Activated naive CD4-positive, alpha-beta T cell treated with anti-CD3 and anti-CD28 coated beads, Interleukin-2, amount 50 U/mL, for 24 hours (primary cell): ENCODE data around the gene RGS16.

Source experiments
- H3K27ac Mint-ChIP-seq: one replicate; pipeline ENCODE4 v1.8.0; 2021; ENCODE audit warnings: mild to moderate bottlenecking, mixed read lengths
- H3K27me3 Mint-ChIP-seq: one replicate; pipeline ENCODE4 v1.8.0; 2021; ENCODE audit warnings: mixed read lengths
- H3K36me3 Mint-ChIP-seq: one replicate; pipeline ENCODE4 v1.8.0; 2021; ENCODE audit warnings: mixed read lengths
- H3K4me1 Mint-ChIP-seq: one replicate; pipeline ENCODE4 v1.8.0; 2021; ENCODE audit warnings: mixed read lengths
- H3K4me3 Mint-ChIP-seq: one replicate; pipeline ENCODE4 v1.8.0; 2021; ENCODE audit warnings: mild to moderate bottlenecking, mixed read lengths
- H3K9me3 Mint-ChIP-seq: one replicate; pipeline ENCODE4 v1.8.0; 2021; ENCODE audit warnings: mixed read lengths

Gene RGS16

DNA sequence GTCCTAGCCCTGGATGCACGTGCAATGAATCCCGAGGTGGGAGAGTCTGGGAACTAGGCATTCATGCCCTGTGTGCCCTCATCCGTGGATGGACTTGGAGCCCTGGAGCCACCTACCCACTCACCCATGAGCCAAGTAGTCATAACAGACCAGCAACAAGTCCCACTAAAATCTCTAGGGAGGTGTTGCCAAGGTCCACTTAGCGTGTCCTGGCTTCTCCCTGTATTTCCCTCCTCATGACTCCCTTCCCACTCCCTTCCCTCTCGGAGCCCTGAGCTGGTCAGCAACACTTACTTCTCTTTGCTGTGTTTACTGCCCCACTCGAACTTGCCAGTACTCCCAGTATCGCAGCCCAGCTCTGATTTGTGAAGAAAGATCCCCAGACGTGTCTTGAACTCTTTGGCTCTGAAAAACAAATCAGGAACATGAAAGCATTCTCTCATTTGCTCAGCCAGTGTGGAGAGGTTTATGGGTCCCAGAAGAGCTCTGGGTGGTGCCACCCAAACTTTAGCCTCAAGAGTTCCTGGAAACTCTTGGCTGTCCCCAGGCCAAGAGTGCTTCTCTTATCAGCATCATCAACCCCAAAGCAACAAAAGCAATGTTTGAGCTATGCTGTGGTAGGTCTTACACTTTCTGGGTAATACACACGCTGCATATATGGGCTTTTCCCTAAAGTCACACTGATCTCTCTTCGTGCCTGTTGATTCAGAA lies 1.1 kb downstream of the RGS16 start:
- peaks cover 6% of the 10 kb centered on the region for H3K36me3 Mint-ChIP-seq
- no peaks in the 10 kb centered on the region for H3K9me3 Mint-ChIP-seq
- no peak overlapping the region for H3K4me3 Mint-ChIP-seq
- no peaks in the 10 kb centered on the region for H3K27me3 Mint-ChIP-seq
- H3K27ac Mint-ChIP-seq = peak overlapping the region; percentile 37
- H3K4me1 Mint-ChIP-seq = peaks cover 14% of the 10 kb centered on the region

- H3K4me3 Mint-ChIP-seq = no peak overlapping the region
- no peaks in the 10 kb centered on the region for H3K9me3 Mint-ChIP-seq
- peaks cover 6% of the 10 kb centered on the region for H3K36me3 Mint-ChIP-seq
- peaks cover 9% of the 10 kb centered on the region for H3K4me1 Mint-ChIP-seq
- no peaks in the 10 kb centered on the region for H3K27me3 Mint-ChIP-seq
- no peak overlapping the region for H3K27ac Mint-ChIP-seq
Observed at GRCh38 chr1:182601913-182602312, 2.3 kb downstream of the RGS16 start.

DNA sequence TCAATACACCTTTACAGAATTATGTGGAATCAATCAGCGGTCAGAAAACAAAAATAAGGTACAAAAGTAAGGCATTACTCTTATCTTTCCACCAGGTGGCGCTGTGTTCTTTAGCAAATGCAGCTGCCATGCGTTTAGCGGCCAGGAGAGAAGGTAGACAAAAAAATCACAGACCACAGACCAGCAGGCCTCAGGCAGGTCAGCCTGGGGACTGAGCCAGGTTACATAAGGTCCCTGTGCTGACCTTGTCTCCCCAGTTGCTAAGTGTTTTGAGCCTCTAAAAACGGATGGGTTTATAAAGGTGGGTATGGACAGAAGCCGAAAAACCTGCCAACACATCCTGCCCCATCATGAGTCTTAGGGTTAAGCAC lies 2.8 kb downstream of the RGS16 start:
- Mint-ChIP-seq H3K9me3 (no peaks in the 10 kb centered on the region), H3K4me3 (no peak overlapping the region), H3K27ac (no peak overlapping the region), H3K4me1 (peaks cover 8% of the 10 kb centered on the region), H3K36me3 (peaks cover 6% of the 10 kb centered on the region), H3K27me3 (no peaks in the 10 kb centered on the region)

GRCh38 chr1:182600745-182601415 lies 3.3 kb downstream of the RGS16 start:
- Mint-ChIP-seq H3K4me3 (no peak overlapping the region), H3K27ac (no peak overlapping the region), H3K9me3 (no peaks in the 10 kb centered on the region), H3K36me3 (peaks cover 6% of the 10 kb centered on the region), H3K27me3 (no peaks in the 10 kb centered on the region), H3K4me1 (peaks cover 13% of the 10 kb centered on the region)

GRCh38 chr1:182600036-182600713 lies 4.0 kb downstream of the RGS16 start:
- no peaks in the 10 kb centered on the region for H3K9me3 Mint-ChIP-seq
- no peaks in the 10 kb centered on the region for H3K27me3 Mint-ChIP-seq
- H3K27ac Mint-ChIP-seq = no peak overlapping the region
- H3K4me3 Mint-ChIP-seq = peak overlapping the region; percentile 11
- H3K4me1 Mint-ChIP-seq = peaks cover 18% of the 10 kb centered on the region
- H3K36me3 Mint-ChIP-seq = peaks cover 6% of the 10 kb centered on the region

DNA sequence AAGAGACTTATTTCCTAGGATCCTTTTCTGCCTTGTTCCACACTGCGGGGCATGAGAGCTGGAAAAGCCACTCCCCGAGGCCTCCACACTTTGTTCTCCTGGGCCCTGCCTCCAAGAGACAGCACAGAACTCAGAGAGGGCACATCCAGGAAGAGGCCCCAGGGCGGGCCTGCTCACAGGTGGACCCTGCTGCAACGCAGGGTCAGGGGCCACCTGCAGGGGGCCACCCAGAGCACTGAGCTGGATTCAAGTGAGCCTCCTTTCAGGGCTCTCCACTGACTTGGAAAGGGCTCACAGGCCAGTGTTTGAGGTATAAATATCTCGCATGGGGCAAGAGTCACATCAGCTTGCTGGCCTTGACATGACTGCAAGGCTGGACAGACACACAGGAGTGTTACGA lies 4.8 kb downstream of the RGS16 start:
- H3K27me3 Mint-ChIP-seq = no peaks in the 10 kb centered on the region
- H3K36me3 Mint-ChIP-seq = peaks cover 6% of the 10 kb centered on the region
- peaks cover 13% of the 10 kb centered on the region for H3K4me1 Mint-ChIP-seq
- peak overlapping the region; percentile 11 for H3K4me3 Mint-ChIP-seq
- H3K9me3 Mint-ChIP-seq = no peaks in the 10 kb centered on the region
- no peak overlapping the region for H3K27ac Mint-ChIP-seq

DNA sequence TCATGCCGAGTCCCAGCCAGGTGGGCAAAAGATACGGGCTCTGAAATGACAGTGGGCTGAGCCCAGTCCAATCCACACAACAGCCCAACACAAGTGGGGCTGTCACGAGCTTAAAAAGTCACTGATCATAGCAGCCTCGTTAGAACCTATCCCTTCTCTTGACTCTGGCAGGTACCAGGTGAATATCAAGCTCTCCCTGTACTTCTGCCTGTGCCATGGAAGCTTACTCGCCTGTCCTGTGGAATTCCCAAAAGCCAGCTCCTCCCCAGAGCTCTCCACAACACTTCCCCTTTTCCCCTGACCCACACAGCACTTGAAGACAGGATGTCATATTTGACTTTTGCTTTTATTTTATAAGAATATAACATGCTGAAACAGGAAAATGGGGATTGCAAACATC lies 5.9 kb downstream of the RGS16 start:
- Mint-ChIP-seq H3K27ac (no peak overlapping the region), H3K4me1 (peaks cover 12% of the 10 kb centered on the region), H3K27me3 (no peaks in the 10 kb centered on the region), H3K4me3 (no peak overlapping the region), H3K9me3 (no peaks in the 10 kb centered on the region), H3K36me3 (peaks cover 5% of the 10 kb centered on the region)

- Mint-ChIP-seq H3K36me3 (peaks cover 2% of the 10 kb centered on the region), H3K27ac (no peak overlapping the region), H3K27me3 (no peaks in the 10 kb centered on the region), H3K9me3 (no peaks in the 10 kb centered on the region), H3K4me3 (no peak overlapping the region), H3K4me1 (peaks cover 12% of the 10 kb centered on the region)
Observed at GRCh38 chr1:182596934-182597333, 7.3 kb downstream of the RGS16 start.

GRCh38 chr1:182595641-182596240 lies 8.4 kb downstream of the RGS16 start:
- no peaks in the 10 kb centered on the region for H3K27me3 Mint-ChIP-seq
- H3K4me1 Mint-ChIP-seq = peaks cover 12% of the 10 kb centered on the region
- H3K36me3 Mint-ChIP-seq = peaks cover 2% of the 10 kb centered on the region
- no peak overlapping the region for H3K4me3 Mint-ChIP-seq
- H3K9me3 Mint-ChIP-seq = no peaks in the 10 kb centered on the region
- H3K27ac Mint-ChIP-seq = no peak overlapping the region

DNA sequence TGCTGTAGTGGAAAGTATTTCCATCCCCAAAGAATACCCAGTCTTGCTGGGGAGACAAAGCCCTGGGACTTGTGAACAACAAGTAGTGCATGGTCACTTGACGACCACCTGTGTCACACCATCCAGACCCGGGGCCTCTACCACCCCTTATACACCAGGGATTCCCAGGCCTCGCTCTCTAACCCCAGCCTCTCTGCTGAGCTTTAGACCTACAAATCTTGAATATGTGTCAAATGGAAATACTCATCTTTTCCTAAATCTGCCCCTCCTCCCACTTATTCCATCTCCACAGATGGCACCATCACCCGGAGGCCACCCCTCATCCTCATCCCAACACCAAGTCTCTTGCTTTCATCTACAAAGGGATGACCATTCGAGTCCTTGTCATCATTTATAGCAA lies 14.3 kb downstream of the RGS16 start:
- H3K36me3 Mint-ChIP-seq = peaks cover 9% of the 10 kb centered on the region
- H3K4me1 Mint-ChIP-seq = peaks cover 45% of the 10 kb centered on the region
- no peaks in the 10 kb centered on the region for H3K27me3 Mint-ChIP-seq
- H3K9me3 Mint-ChIP-seq = no peaks in the 10 kb centered on the region
- H3K27ac Mint-ChIP-seq = peak overlapping the region; percentile 38
- H3K4me3 Mint-ChIP-seq = peak overlapping the region; percentile 100

GRCh38 chr1:182589520-182589919 lies 14.7 kb downstream of the RGS16 start:
- H3K4me3 Mint-ChIP-seq = peak overlapping the region; percentile 100
- peaks cover 49% of the 10 kb centered on the region for H3K4me1 Mint-ChIP-seq
- peak overlapping the region; percentile 100 for H3K27ac Mint-ChIP-seq
- H3K36me3 Mint-ChIP-seq = peaks cover 9% of the 10 kb centered on the region
- no peaks in the 10 kb centered on the region for H3K27me3 Mint-ChIP-seq
- no peaks in the 10 kb centered on the region for H3K9me3 Mint-ChIP-seq

GRCh38 chr1:182588500-182589396 lies 15.4 kb downstream of the RGS16 start, which contains the start of gene RNASEL:
TSS of gene RNASEL (minus strand) at chr1:182589256. CDS start at chr1:182586806, 2,450 bp downstream.
- H3K4me1 Mint-ChIP-seq = peaks cover 57% of the 10 kb centered on the region

DNA sequence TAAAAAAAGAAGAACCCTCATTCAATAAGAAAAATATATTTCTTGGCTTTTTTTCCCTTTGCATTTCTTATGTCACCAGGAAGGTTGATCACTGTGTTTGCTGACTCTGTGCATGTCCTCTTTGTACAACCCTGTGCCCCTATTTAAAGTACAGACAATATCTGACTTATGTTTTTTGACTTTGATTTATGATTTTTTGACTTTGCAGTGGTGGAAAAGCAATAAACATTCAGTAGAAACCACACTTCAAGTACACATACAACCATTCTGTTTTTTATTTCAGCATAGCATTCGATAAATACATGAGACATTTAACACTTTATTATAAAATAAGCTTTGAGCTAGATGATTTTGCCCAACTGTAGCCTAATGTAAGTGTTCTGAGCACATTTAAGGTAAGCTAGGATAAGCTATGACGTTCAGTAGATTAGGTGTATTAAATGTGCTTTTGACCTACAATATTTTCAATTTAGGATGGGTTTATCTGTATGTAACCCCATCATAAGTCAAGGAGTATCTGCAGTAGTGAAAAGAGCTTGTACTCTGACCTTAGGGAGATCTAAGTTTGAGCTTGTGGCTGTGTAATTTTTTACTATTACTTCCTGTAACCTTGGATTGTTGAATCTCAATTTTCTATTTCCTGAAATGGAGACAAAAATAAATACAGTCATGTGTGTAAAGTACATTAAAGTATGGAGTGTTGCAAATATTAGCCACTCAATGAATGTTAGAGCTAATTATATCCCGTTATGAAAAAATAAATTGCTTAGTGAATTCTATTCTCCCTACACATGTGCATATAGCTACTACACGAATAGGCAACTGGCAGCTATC lies 16.3 kb downstream of the RGS16 start:
- Mint-ChIP-seq H3K27me3 (no peaks in the 10 kb centered on the region), H3K27ac (peak overlapping the region; percentile 100), H3K4me3 (peak overlapping the region; percentile 100), H3K9me3 (no peaks in the 10 kb centered on the region), H3K4me1 (peaks cover 66% of the 10 kb centered on the region), H3K36me3 (peaks cover 13% of the 10 kb centered on the region)

More at GRCh38 chr1:182588500-182589396, 15.4 kb downstream of the RGS16 start, which contains the start of gene RNASEL:
- Mint-ChIP-seq H3K27ac (peak within 1 kb of the TSS; percentile 100), H3K9me3 (no peaks in the 10 kb centered on the region), H3K36me3 (peaks cover 11% of the 10 kb centered on the region), H3K27me3 (no peaks in the 10 kb centered on the region), H3K4me3 (peak within 1 kb of the TSS; percentile 100)

- Mint-ChIP-seq H3K9me3 (no peaks in the 10 kb centered on the region), H3K36me3 (peaks cover 13% of the 10 kb centered on the region), H3K27ac (no peak overlapping the region), H3K27me3 (no peaks in the 10 kb centered on the region), H3K4me3 (no peak overlapping the region), H3K4me1 (peaks cover 74% of the 10 kb centered on the region)
Observed at GRCh38 chr1:182587093-182587492, 17.1 kb downstream of the RGS16 start.
